Omental fat pad (tissue), 4 donors: ENCODE results near the gene AKR1C1. TPM values are rescaled to one million over a fixed set of nuclear protein-coding genes. Genes with fewer than 3 reads are reported as not detected.
"Not testable (repeated sequence)": the region's sequence is repeated elsewhere in the genome, so short reads cannot be mapped to it uniquely, and the experiment has no call there.

ENCODE experiments used
- ATAC-seq: fragments of 150-250 bp; one replicate; pipeline ENCODE4 v1.9.1; 2016; ENCODE audit warnings: mild to moderate bottlenecking, moderate library complexity; ENCODE audit not compliant: low FRiP score
- DNase-seq: peaks from one replicate; pipeline ENCODE4 v3.0.0-alpha.2; 2019; ENCODE audit warnings: low spot score
- total RNA-seq, 4 donors: library from RNA; depleted of rRNA; stranded (reverse); fragments of >200 nt; gene quantifications; one replicate each; pipeline ENCODE4 v1.1.0, GENCODE V29; 2016
- TF ChIP-seq, protein P1 (sequence below), 3 donors: fragments of 450-650 bp; IDR thresholded peaks; one replicate each; pipeline ENCODE4 v1.5.1; 2016 to 2017; ENCODE audit warnings: antibody characterized with exemption in 3 of 3, mild to moderate bottlenecking in 3 of 3, moderate library complexity in 2 of 3

The AKR1C1 gene
- total RNA-seq, 4 donors from 2014 or later, result 107 to 237 (median 129) TPM

- TF ChIP-seq, protein P1, sequence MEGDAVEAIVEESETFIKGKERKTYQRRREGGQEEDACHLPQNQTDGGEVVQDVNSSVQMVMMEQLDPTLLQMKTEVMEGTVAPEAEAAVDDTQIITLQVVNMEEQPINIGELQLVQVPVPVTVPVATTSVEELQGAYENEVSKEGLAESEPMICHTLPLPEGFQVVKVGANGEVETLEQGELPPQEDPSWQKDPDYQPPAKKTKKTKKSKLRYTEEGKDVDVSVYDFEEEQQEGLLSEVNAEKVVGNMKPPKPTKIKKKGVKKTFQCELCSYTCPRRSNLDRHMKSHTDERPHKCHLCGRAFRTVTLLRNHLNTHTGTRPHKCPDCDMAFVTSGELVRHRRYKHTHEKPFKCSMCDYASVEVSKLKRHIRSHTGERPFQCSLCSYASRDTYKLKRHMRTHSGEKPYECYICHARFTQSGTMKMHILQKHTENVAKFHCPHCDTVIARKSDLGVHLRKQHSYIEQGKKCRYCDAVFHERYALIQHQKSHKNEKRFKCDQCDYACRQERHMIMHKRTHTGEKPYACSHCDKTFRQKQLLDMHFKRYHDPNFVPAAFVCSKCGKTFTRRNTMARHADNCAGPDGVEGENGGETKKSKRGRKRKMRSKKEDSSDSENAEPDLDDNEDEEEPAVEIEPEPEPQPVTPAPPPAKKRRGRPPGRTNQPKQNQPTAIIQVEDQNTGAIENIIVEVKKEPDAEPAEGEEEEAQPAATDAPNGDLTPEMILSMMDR (IDR thresholded peaks at IDR 0.05), result no peak
- ATAC-seq (no peak), DNase-seq (no peak)
These were observed 18.4 kb upstream of the AKR1C1 start for GRCh38 chr10:4944841-4945240.

GRCh38 chr10:4945766-4946717 is 17.2 kb upstream of the AKR1C1 start:
- DNase-seq (no peak), ATAC-seq (no peak)
- TF ChIP-seq, protein P1 (IDR thresholded peaks at IDR 0.05), result no peak

- TF ChIP-seq, protein P1 (IDR thresholded peaks at IDR 0.05), result no peak
- ATAC-seq (no peak), DNase-seq (no peak)
These were observed 16.1 kb upstream of the AKR1C1 start for GRCh38 chr10:4947039-4947634.

DNA sequence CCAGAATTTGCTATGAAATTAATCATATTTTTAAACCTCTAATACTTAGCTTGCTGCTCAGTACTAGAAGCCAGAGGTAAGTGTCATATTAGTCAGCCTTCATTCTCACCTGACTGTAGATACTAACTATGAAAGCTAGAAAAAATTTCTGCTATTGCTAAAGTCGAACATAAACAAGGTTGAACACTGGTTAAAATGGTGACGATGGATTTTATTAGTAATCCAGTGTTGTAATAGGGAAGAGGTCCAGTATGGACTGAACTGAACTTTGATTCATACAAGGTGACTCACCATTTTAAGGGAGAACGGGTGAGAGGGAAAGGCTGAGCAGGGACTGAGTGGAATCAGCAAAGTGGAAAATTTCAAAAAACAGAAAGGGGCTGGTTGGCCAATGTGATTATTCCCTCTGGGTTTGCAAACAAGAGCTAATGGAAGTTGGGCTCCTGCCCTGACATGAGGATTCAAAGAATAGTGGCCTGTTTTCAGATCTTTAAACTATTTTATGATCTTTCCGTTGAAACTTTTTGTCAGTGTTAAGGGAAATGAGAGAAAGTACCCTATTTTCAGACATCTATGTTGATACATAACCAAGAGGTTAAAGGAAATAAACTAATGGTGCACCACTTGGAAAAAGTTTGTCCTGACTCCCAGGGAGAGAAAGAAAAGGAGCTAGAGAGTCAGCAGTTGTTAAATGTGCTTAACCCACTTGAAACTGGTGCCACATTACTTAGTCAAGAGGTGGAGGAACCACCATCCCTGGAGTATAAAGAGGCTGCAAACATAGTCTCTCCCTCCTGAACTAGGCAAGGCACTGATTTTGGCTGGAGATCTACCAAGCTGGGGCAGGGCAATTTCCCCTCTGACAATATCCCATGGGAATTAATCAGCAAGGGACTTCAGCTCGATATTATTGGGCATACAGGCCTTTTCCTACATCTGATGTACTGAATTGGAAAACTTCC is 15.3 kb upstream of the AKR1C1 start:
- TF ChIP-seq, protein P1 (IDR thresholded peaks at IDR 0.05), result no peak
- peak; percentile 98 for ATAC-seq

GRCh38 chr10:4951512-4952162 is 11.6 kb upstream of the AKR1C1 start:
- not testable (repeated sequence) for ATAC-seq, DNase-seq

More for the DNA sequence above, 15.3 kb upstream of the AKR1C1 start:
- no peak for DNase-seq

- TF ChIP-seq, protein P1 (IDR thresholded peaks at IDR 0.05), result no peak
- DNase-seq (no peak), ATAC-seq (no peak)
These were observed 9.8 kb upstream of the AKR1C1 start for GRCh38 chr10:4953405-4953804.

DNA sequence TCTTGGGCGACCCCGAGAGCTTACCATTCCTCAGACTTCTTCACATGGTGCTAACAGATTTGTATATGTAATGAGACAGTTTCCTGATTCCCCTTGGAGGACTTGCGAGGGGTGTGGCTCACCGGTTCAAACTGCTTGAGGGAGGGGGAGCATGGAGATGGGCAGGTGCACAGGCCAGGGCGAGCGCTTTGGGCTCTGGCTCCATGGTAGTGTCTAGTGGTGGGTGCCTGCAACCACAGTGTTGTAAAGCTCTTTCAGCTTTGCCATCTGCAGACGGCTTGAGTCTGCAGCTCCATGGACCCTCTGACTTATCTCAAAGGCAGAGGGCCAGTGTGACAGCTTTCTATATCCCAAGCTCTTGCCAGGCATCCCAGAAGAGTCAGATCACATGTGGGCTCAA is 7.1 kb upstream of the AKR1C1 start:
- not testable (repeated sequence) for DNase-seq, ATAC-seq

- not testable (repeated sequence) for ATAC-seq
These were observed 6.1 kb upstream of the AKR1C1 start for GRCh38 chr10:4956955-4957645.

GRCh38 chr10:4961558-4961957 is 1.7 kb upstream of the AKR1C1 start:
- ATAC-seq, DNase-seq: not testable (repeated sequence)

More at GRCh38 chr10:4956955-4957645, 6.1 kb upstream of the AKR1C1 start:
- not testable (repeated sequence) for DNase-seq

DNA sequence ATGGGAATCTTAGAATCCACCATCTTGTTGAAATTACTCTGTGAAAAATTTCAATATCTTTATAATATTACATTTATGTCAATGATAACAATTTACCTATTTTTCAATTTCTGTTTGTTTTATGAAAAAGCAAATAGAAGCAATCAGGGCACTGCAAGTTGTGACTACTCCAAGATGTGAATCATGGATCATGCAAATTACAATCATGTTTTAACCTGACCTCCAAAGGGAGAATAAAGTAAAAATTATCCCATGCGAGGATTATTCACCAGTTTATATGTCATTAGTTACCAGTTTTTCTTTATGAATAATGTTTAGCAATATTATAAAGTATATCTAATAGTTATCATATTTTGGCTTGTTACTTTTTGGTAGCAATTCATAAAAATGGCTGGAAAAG is 907 bp upstream of the AKR1C1 start:
- not testable (repeated sequence) for ATAC-seq

GRCh38 chr10:4963815-4964154 is 570 bp downstream of the AKR1C1 start:
- DNase-seq, ATAC-seq: not testable (repeated sequence)

More for the DNA sequence above, 907 bp upstream of the AKR1C1 start:
- not testable (repeated sequence) for DNase-seq
